GM15510 (cell line): ENCODE measurements around the gene CACNA1C.

Source experiments
- POLR2A ChIP-seq: IDR thresholded peaks from 3 replicates; pipeline ENCODE4 v1.6.1; 2011; ENCODE audit warnings: borderline replicate concordance; ENCODE audit not compliant: insufficient read length; ENCODE audit errors: extremely low read depth

Gene CACNA1C

GRCh38 chr12:2256915-2257314, 204.1 kb downstream of the CACNA1C start:
- no peak for TF ChIP-seq POLR2A

DNA sequence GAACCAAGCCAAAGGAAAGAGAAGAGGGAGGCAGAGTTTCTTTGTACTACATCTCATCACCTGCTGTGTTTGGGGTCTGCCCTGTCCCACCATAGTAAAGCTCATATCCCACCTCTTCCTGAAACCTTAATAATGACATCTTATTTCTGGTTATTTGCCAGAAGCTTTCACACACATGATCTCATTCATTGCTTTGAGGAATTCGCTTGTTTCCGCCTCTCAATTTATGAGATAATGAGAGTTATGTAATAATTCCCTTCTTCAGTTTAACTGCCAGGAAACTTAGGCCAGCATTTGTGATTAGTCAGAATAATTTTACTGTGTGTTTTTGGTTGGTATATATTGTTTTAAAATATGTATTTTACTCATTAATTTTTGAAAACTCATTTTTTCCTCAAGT, 205.2 kb downstream of the CACNA1C start:
- no peak for TF ChIP-seq POLR2A

- no peak for TF ChIP-seq POLR2A
These were observed 206.6 kb downstream of the CACNA1C start for GRCh38 chr12:2259369-2259768.

- no peak for TF ChIP-seq POLR2A
These were observed 207.7 kb downstream of the CACNA1C start for GRCh38 chr12:2260441-2260840.

DNA sequence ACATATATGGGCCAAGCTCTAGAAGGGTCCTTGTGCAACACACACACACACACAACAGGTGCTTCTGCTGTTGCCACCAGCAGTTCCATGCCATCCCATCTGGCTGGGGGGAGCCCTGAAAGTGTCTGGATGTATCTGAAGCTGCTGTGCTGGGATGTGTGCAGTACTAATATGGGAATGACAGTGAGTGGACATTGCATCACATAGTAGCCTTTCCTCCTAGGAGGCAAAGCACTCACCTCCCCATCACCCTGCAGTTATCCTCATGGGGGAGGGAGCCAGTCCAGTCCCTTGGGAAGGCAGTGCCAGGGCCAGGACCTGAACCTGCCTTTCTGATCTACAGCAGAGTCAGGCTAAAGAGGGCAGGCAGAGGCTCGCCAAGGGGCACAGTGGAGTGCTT, 208.9 kb downstream of the CACNA1C start:
- TF ChIP-seq POLR2A = no peak

- no peak for TF ChIP-seq POLR2A
These were observed 209.7 kb downstream of the CACNA1C start for GRCh38 chr12:2262449-2262848.

DNA sequence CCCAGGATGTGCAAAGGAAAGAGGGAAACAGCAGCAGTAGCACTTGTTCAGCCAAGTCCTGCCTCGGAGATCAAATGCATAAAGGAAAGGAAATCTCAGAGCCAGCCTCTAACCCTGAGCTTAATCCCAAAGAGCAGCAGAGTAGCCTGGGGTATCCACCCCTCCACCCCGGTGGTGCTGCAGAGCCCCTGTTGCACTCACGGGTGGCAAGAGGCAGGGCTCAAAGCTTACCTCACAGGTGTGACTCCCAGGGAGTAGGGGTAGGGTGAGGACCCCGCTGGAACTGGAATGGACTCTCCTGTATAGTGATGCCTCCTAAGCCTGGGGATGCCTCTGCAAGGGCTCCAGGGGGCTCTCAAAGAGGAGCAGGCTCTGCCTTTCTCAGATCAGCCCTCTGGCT, 211.1 kb downstream of the CACNA1C start:
- TF ChIP-seq POLR2A = no peak

DNA sequence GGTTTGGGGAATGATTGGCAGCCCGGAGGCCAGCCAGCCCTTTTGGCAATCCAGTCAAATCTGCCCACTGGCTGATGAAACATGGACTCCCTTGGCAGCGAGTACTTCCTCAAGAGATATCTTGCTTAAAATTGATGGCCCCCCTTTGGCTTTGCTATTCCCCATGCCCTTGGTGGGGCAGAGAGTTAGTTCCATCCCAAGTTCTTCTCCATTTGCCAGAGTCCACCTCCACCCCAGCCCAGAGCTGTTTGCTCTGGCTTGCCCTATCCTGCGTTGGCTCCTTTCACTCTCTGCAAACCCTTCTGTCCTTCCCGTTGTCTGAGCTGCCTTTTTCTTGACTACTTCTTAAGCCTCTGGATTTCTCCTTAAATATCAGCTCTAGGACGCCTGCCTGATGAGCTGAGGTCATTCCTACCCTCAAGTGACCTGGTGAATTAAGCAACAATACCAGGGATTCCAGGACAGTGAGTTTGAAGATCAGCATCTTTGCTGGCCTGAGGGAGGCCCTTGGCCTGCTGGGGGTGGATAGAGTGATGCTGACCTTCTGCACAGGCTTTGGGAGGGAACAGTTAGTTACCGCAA, 212.0 kb downstream of the CACNA1C start:
- TF ChIP-seq POLR2A = no peak

GRCh38 chr12:2265461-2266167, 212.8 kb downstream of the CACNA1C start:
- TF ChIP-seq POLR2A = no peak

DNA sequence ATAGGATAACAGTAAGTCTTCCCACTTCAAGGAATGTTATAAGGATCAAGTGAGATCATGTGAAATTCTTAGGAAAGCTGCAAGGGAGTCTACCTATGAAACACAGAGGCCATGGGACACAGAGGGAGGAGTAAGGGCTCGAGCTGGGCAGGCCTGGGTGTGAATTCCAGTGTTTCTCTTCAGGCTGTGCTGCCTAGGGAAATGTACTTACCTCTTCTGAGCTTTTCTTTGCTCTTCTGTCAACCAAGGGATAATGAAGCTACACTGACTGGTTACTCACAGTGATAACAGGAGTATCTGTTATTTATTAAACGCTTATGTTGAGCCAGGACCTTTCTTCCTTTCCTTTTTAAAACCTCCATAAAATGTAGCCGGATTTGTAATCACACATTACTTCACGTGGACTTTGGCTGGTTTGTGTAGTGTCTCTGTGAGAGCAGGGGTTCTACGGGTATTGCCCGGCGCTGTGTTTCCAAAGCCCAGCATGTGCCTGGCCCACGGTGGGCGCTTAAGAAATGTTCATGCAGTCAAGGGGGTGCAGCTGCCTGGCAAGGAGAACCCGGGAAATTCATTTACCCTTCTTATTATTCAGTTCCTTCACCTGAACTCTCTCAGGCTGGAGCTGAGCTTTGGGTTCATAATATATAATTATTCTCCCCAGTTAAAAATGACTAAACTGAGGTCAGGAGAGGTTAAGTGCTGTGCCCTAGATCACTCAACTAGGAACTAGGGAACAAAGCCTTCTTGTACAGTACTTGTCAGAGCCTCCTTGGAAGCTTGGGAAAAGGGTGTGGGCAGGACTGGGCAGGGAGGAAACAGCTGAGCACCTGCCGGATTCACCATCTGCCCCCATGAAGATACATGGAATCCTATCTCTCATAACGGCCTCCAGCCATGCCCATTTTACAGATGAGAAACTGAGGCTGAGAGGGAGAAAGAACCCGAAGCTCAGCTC, 214.2 kb downstream of the CACNA1C start:
- TF ChIP-seq POLR2A = no peak

GRCh38 chr12:2267703-2268470, 215.1 kb downstream of the CACNA1C start:
- TF ChIP-seq POLR2A = no peak

GRCh38 chr12:2268471-2269286, 215.9 kb downstream of the CACNA1C start:
- no peak for TF ChIP-seq POLR2A

- no peak for TF ChIP-seq POLR2A
These were observed 218.1 kb downstream of the CACNA1C start for GRCh38 chr12:2270846-2271245.

- no peak for TF ChIP-seq POLR2A
These were observed 219.2 kb downstream of the CACNA1C start for GRCh38 chr12:2271961-2272360.

GRCh38 chr12:2273288-2273687, 220.5 kb downstream of the CACNA1C start:
- TF ChIP-seq POLR2A = no peak

- TF ChIP-seq POLR2A = no peak
These were observed 221.0 kb downstream of the CACNA1C start for GRCh38 chr12:2273751-2274150.
